ENCODE measurements around the gene OPA3.

Gene OPA3

GRCh38 chr19:45502111-45502510 is 82.5 kb downstream of the OPA3 start:
- no peak overlapping the region for H3K4ac ChIP-seq (ENCODE audit: low read depth in 1 of 2, low read length in 2 of 2)
- H2BK15ac ChIP-seq (ENCODE audit: low read depth, poor library complexity, severe bottlenecking) = no peak overlapping the region
- H3K27ac ChIP-seq (ENCODE audit: low read length, poor library complexity, severe bottlenecking) = no peak overlapping the region
- H2BK12ac ChIP-seq (ENCODE audit: low read length in 2 of 2) = no peak overlapping the region
- no peak for DNase-seq
- H3K14ac ChIP-seq (ENCODE audit: low read length in 2 of 2) = no peak overlapping the region
- peaks cover 2% of the 10 kb centered on the region for H3K79me1 ChIP-seq (replicated peaks; ENCODE audit: low read length, poor library complexity, severe bottlenecking)
- H3K23ac ChIP-seq (ENCODE audit: low read length in 2 of 2) = no peak overlapping the region
- H3K4me2 ChIP-seq (ENCODE audit: low read length, poor library complexity, severe bottlenecking) = no peak overlapping the region
- H3K9me3 ChIP-seq (ENCODE audit: control insufficient read depth, low read length) = no peaks in the 10 kb centered on the region
- H2AK5ac ChIP-seq (ENCODE audit: low read length, severe bottlenecking) = no peak overlapping the region
- H4K8ac ChIP-seq (ENCODE audit: low read length) = no peak overlapping the region
- no peak overlapping the region for H2BK120ac ChIP-seq (ENCODE audit: low read depth, low read length)
- H3K27me3 ChIP-seq (ENCODE audit: control insufficient read depth in 1 of 2, insufficient read depth in 1 of 2, low read length in 2 of 2) = peaks cover 23 to 30% of the 10 kb centered on the region in 2 experiments
- H4K91ac ChIP-seq (ENCODE audit: low read length) = no peak overlapping the region
- H3K9ac ChIP-seq (ENCODE audit: low read length) = no peak overlapping the region
- H3K18ac ChIP-seq (ENCODE audit: low read depth in 1 of 2, low read length in 2 of 2) = no peak overlapping the region
- no peak overlapping the region for H2BK5ac ChIP-seq (ENCODE audit: low read depth, low read length, poor library complexity, severe bottlenecking)
- WGBS = 73% methylated on average over 4 of the region's 5 CpGs
- H3K4me1 ChIP-seq (ENCODE audit: control insufficient read depth, insufficient read depth, low read depth, low read length) = peaks cover 23% of the 10 kb centered on the region
- H2AFZ ChIP-seq (ENCODE audit: low read depth, low read length) = no peak overlapping the region
- H3K36me3 ChIP-seq (ENCODE audit: control insufficient read depth in 1 of 2, insufficient read depth in 2 of 2, low read depth in 1 of 2, low read length in 2 of 2) = no peaks in the 10 kb centered on the region
- no peak overlapping the region for H3K4me3 ChIP-seq (ENCODE audit: insufficient read depth in 1 of 2, low read depth in 1 of 2, low read length in 2 of 2)

- WGBS = 36% methylated on average over 2 of the region's 2 CpGs
- Histone ChIP-seq H3K27me3 (ENCODE audit: control insufficient read depth in 1 of 2, insufficient read depth in 1 of 2, low read length in 2 of 2) (peaks cover 23 to 31% of the 10 kb centered on the region in 2 experiments), H3K9ac (ENCODE audit: low read length) (no peak overlapping the region), H4K91ac (ENCODE audit: low read length) (no peak overlapping the region), H2BK12ac (ENCODE audit: low read length in 2 of 2) (no peak overlapping the region), H3K79me1 (replicated peaks; ENCODE audit: low read length, poor library complexity, severe bottlenecking) (peaks cover 2% of the 10 kb centered on the region), H2BK5ac (ENCODE audit: low read depth, low read length, poor library complexity, severe bottlenecking) (no peak overlapping the region), H3K23ac (ENCODE audit: low read length in 2 of 2) (no peak overlapping the region), H3K27ac (ENCODE audit: low read length, poor library complexity, severe bottlenecking) (no peak overlapping the region), H3K4ac (ENCODE audit: low read depth in 1 of 2, low read length in 2 of 2) (no peak overlapping the region), H2AFZ (ENCODE audit: low read depth, low read length) (no peak overlapping the region), H2BK15ac (ENCODE audit: low read depth, poor library complexity, severe bottlenecking) (no peak overlapping the region), H3K14ac (ENCODE audit: low read length in 2 of 2) (no peak overlapping the region), H3K9me3 (ENCODE audit: control insufficient read depth, low read length) (no peaks in the 10 kb centered on the region), H3K4me2 (ENCODE audit: low read length, poor library complexity, severe bottlenecking) (no peak overlapping the region), H3K4me3 (ENCODE audit: insufficient read depth in 1 of 2, low read depth in 1 of 2, low read length in 2 of 2) (no peak overlapping the region), H3K18ac (ENCODE audit: low read depth in 1 of 2, low read length in 2 of 2) (no peak overlapping the region), H3K4me1 (ENCODE audit: control insufficient read depth, insufficient read depth, low read depth, low read length) (peaks cover 24% of the 10 kb centered on the region), H4K8ac (ENCODE audit: low read length) (no peak overlapping the region), H2BK120ac (ENCODE audit: low read depth, low read length) (no peak overlapping the region), H3K36me3 (ENCODE audit: control insufficient read depth in 1 of 2, insufficient read depth in 2 of 2, low read depth in 1 of 2, low read length in 2 of 2) (no peaks in the 10 kb centered on the region), H2AK5ac (ENCODE audit: low read length, severe bottlenecking) (no peak overlapping the region)
- no peak for DNase-seq
Observed at GRCh38 chr19:45501730-45502014, 82.9 kb downstream of the OPA3 start.

DNA sequence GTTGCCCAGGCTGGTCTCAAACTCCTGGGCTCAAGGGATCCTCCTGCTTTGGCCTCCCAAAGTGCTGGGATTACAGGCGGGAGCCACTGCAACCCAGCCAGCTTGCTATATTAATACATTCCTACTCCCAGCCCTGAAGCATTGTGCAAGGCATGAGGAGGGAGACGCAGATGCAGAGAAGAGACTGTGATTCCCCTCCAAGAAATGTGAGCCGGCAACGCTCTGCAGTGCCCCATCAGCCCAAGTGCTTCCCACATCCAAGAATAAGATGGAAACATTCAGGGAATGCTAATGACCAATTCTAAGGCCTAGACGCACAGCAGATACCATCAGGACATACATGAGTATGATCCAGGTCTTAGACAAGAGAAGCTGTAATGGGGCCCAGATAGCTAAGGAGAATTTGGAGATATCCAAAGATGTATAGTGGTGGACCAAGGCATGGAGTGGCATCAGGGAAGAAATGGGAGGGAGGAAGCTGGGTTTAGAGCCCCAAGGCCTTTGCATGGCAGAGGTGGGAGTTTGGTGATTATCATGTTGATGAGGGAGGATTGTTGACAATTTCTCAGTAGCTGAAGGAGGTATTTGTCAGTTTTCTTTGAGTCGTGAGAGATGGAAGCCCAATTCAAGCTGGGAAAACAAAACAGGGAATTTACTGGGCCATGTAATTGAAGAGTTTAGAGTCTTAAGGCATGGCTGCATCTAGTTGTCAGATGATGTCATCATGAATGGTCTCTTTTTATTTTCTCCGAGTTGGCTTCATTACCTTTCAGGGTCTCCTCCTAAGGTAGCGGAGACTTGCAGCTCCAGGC is 83.5 kb downstream of the OPA3 start:
- Histone ChIP-seq H3K9ac (ENCODE audit: low read length) (no peak overlapping the region), H2AK5ac (ENCODE audit: low read length, severe bottlenecking) (no peak overlapping the region), H3K9me3 (ENCODE audit: control insufficient read depth, low read length) (no peaks in the 10 kb centered on the region), H3K27ac (ENCODE audit: low read length, poor library complexity, severe bottlenecking) (no peak overlapping the region), H3K27me3 (ENCODE audit: control insufficient read depth in 1 of 2, insufficient read depth in 1 of 2, low read length in 2 of 2) (peaks cover 24 to 32% of the 10 kb centered on the region in 2 experiments), H3K4me1 (ENCODE audit: control insufficient read depth, insufficient read depth, low read depth, low read length) (peaks cover 25% of the 10 kb centered on the region), H3K14ac (ENCODE audit: low read length in 2 of 2) (no peak overlapping the region), H3K18ac (ENCODE audit: low read depth in 1 of 2, low read length in 2 of 2) (no peak overlapping the region), H2BK120ac (ENCODE audit: low read depth, low read length) (no peak overlapping the region), H3K36me3 (ENCODE audit: control insufficient read depth in 1 of 2, insufficient read depth in 2 of 2, low read depth in 1 of 2, low read length in 2 of 2) (no peaks in the 10 kb centered on the region), H3K4me2 (ENCODE audit: low read length, poor library complexity, severe bottlenecking) (no peak overlapping the region), H3K23ac (ENCODE audit: low read length in 2 of 2) (no peak overlapping the region), H2BK5ac (ENCODE audit: low read depth, low read length, poor library complexity, severe bottlenecking) (no peak overlapping the region), H4K8ac (ENCODE audit: low read length) (no peak overlapping the region), H4K91ac (ENCODE audit: low read length) (no peak overlapping the region), H3K79me1 (replicated peaks; ENCODE audit: low read length, poor library complexity, severe bottlenecking) (peaks cover 2% of the 10 kb centered on the region), H2AFZ (ENCODE audit: low read depth, low read length) (no peak overlapping the region), H3K4me3 (ENCODE audit: insufficient read depth in 1 of 2, low read depth in 1 of 2, low read length in 2 of 2) (no peak overlapping the region), H2BK12ac (ENCODE audit: low read length in 2 of 2) (no peak overlapping the region), H3K4ac (ENCODE audit: low read depth in 1 of 2, low read length in 2 of 2) (no peak overlapping the region), H2BK15ac (ENCODE audit: low read depth, poor library complexity, severe bottlenecking) (no peak overlapping the region)
- WGBS = 75% methylated on average over 8 of the region's 8 CpGs
- DNase-seq = no peak

DNA sequence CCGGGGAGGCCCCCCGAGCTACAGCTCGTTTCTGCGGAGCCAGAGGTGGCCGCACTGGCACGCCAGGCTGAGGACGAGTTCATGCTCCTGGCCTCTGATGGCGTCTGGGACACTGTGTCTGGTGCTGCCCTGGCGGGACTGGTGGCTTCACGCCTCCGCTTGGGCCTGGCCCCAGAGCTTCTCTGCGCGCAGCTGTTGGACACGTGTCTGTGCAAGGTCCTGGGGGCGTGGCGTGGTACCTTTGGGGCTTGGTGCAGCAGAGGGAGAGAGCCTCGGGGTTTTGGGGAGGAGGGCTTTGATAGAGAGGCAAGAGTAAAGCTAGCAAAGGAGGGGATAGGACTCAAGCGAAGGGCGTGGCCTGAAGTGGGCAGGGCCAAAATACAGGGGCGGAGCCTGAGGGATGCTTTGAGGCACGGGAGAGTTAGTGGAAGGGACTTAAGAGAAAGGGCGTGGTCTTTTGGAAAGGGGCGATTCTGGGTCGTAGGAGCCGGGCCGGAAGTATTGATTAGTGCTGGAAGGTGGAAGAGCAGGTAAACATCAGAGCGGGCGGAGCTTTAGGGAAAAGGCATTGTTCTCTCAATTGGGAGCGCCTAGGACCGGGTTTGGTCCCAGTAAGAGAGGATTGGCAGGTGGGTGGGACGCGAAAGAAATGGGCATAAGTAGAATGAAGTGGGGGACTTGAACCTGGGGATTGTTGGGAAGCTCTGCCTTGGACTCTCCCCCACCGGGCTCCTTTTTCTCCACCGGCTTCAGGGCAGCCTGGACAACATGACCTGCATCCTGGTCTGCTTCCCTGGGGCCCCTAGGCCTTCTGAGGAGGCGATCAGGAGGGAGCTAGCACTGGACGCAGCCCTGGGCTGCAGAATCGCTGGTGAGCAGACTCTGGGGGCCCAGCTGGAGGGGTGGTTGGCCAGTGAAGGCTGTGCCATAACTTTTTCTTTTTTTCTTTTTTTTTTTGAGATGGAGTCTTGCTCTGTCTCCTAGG is 85.1 kb downstream of the OPA3 start:
- Histone ChIP-seq H3K9me3 (ENCODE audit: control insufficient read depth, low read length) (no peaks in the 10 kb centered on the region), H2AFZ (ENCODE audit: low read depth, low read length) (no peak overlapping the region), H2BK15ac (ENCODE audit: low read depth, poor library complexity, severe bottlenecking) (no peak overlapping the region), H4K8ac (ENCODE audit: low read length) (no peak overlapping the region), H3K9ac (ENCODE audit: low read length) (no peak overlapping the region), H3K4me1 (ENCODE audit: control insufficient read depth, insufficient read depth, low read depth, low read length) (peaks cover 22% of the 10 kb centered on the region), H3K4me3 (ENCODE audit: insufficient read depth in 1 of 2, low read depth in 1 of 2, low read length in 2 of 2) (no peak overlapping the region), H2BK120ac (ENCODE audit: low read depth, low read length) (no peak overlapping the region), H2BK12ac (ENCODE audit: low read length in 2 of 2) (no peak overlapping the region), H3K4ac (ENCODE audit: low read depth in 1 of 2, low read length in 2 of 2) (no peak overlapping the region), H2AK5ac (ENCODE audit: low read length, severe bottlenecking) (no peak overlapping the region), H3K4me2 (ENCODE audit: low read length, poor library complexity, severe bottlenecking) (peak overlapping the region; percentile 44), H3K27ac (ENCODE audit: low read length, poor library complexity, severe bottlenecking) (no peak overlapping the region), H3K14ac (ENCODE audit: low read length in 2 of 2) (peak overlapping the region in 1 of 2 experiments; percentile 36), H3K18ac (ENCODE audit: low read depth in 1 of 2, low read length in 2 of 2) (no peak overlapping the region), H2BK5ac (ENCODE audit: low read depth, low read length, poor library complexity, severe bottlenecking) (no peak overlapping the region), H3K36me3 (ENCODE audit: control insufficient read depth in 1 of 2, insufficient read depth in 2 of 2, low read depth in 1 of 2, low read length in 2 of 2) (peaks cover 0 to 2% of the 10 kb centered on the region in 2 experiments), H3K23ac (ENCODE audit: low read length in 2 of 2) (peak overlapping the region in 1 of 2 experiments; percentile 48), H3K27me3 (ENCODE audit: control insufficient read depth in 1 of 2, insufficient read depth in 1 of 2, low read length in 2 of 2) (peaks cover 31 to 39% of the 10 kb centered on the region in 2 experiments), H3K79me1 (replicated peaks; ENCODE audit: low read length, poor library complexity, severe bottlenecking) (no peaks in the 10 kb centered on the region), H4K91ac (ENCODE audit: low read length) (no peak overlapping the region)
- WGBS = 14% methylated on average over 37 of the region's 37 CpGs
- DNase-seq = peak; percentile 44
